ENCODE measurements around the gene MAPK1.

DNA sequence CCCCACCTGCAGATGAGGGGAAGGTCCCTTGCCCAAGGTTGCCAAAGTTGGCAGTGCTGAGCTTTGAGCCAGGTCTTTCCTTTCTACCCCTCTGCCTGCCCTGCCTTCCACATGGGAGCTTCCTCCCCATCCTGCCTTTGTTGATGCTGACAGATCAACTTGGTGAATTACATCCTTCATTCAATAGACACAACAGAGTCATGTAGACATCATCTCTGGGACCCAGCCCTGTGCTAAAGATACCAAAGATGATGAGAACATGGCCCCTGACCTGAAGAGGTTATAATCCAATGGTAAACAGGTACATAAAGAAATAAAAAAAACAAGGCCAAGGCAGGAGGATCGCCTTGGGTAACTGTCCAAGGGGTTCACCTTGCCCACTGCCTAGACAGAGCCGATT, 42.4 kb upstream of the MAPK1 start:
- no peak for TF ChIP-seq CTCF (conservative IDR thresholded peaks at IDR 0.05 in 1 of 2, IDR thresholded peaks at IDR 0.05 in 1 of 2; ENCODE audit: low read depth in 1 of 2, low read length in 2 of 2)
- TF ChIP-seq EZH2 (IDR thresholded peaks at IDR 0.05; ENCODE audit: low read length, missing control alignments): no peak

All from fibroblast of lung (primary cell).